ENCODE results near the gene EFNA1.

Gene EFNA1

GRCh38 chr1:155130272-155131006 lies 2.8 kb downstream of the EFNA1 start:
- TF ChIP-seq CTCF (IDR thresholded peaks at IDR 0.05): no peak

DNA sequence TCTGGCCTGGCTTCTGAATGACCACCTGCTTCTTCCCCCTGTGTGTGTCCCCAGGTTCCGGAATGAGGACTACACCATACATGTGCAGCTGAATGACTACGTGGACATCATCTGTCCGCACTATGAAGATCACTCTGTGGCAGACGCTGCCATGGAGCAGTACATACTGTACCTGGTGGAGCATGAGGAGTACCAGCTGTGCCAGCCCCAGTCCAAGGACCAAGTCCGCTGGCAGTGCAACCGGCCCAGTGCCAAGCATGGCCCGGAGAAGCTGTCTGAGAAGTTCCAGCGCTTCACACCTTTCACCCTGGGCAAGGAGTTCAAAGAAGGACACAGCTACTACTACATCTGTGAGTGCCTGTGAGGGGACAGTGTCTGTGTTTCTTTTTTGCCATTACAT lies 3.6 kb downstream of the EFNA1 start:
- TF ChIP-seq CTCF (IDR thresholded peaks at IDR 0.05): no peak

- no peak for TF ChIP-seq CTCF (IDR thresholded peaks at IDR 0.05)
Observed at GRCh38 chr1:155131856-155132255, 4.2 kb downstream of the EFNA1 start.

GRCh38 chr1:155133799-155134281 lies 6.2 kb downstream of the EFNA1 start:
- TF ChIP-seq CTCF (IDR thresholded peaks at IDR 0.05): no peak

- no peak for TF ChIP-seq CTCF (IDR thresholded peaks at IDR 0.05)
Observed at GRCh38 chr1:155134322-155134721, 6.6 kb downstream of the EFNA1 start.

DNA sequence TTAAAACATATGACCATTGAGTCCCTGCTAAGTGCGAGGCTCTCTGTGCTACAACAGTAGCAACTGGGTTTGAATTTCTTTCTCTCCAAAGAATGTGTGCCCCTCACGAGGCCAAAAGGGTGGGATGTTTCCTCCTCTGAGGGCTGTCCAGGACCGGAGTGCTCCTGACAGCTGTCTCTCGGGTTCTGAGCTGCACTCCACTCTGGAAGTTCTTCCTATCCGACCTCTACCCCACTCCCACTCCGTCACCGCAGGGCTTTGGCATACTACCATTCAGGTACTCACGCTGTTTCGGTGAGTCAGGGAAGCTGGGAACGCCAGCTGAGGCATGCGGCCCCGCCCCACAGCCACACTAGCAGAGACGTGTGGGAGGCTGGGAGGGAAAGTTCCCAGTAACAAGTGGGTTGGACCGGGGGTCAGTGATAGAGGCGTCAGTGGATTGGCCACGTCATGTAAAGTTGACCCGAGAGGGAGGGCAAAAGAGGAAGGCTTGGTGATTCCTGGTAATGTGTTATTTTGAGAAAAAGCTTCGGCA lies 7.3 kb downstream of the EFNA1 start:
- TF ChIP-seq CTCF (IDR thresholded peaks at IDR 0.05): no peak

DNA sequence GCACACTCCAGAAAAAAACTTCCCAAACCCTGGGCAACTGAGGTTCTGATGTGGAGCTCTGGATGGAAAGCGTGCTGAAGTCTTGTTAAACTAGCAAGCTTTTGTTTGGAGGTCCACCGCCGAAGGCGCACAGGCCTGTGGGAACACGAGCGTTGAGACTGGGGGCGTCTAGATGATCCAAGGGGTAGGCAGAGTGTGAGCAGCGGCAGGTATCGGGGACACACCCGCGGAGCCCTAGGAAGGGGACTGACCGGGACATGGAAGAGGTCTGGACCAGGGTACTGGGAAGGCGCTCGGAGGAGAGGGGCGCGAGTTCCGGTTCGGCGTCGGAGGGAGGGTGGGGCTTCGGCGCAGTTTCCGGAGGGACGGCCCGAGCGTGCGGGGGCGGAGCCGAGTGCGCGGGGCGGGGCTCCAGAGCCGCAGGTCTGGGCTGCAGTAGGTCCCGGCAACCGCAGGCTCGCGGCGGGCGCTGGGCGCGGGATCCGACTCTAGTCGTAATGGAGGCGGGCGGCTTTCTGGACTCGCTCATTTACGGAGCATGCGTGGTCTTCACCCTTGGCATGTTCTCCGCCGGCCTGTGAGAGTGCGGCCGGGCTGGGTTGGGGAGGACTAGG lies 7.8 kb downstream of the EFNA1 start, which contains the start of gene SLC50A1:
TSS of gene SLC50A1 (plus strand) at position 438 of the 614 bp plus-strand sequence. CDS start at position 498, 60 bp downstream.
- no peak; the same call in 1 of the 2 replicates for TF ChIP-seq CTCF (IDR thresholded peaks at IDR 0.05)

All from LNCAP (cell line).